Measurements from ENCODE around the gene GNG11. TPM values are rescaled to one million over a fixed set of nuclear protein-coding genes. Genes with fewer than 3 reads are reported as not detected.

The GNG11 gene
- total and polyA plus RNA-seq, 5 donors from 2014 or later = 3.1 TPM; not detected in 4

- peaks cover 0 to 4% (median 0%) of the 10 kb centered on the region in 7 donors for H3K9me3 Mint-ChIP-seq
- H3K27me3 ChIP-seq (ENCODE audit: control insufficient read depth, insufficient read depth, low read length) = peaks cover 3% of the 10 kb centered on the region
- ATAC-seq (ENCODE audit: low read depth in 2 of 2) (no peak), DNase-seq (no peak)
- H3K36me3 Mint-ChIP-seq = no peaks in the 10 kb centered on the region
- H3K4me3 ChIP-seq (ENCODE audit: low read depth, low read length) = no peak overlapping the region
- H3K27ac ChIP-seq (ENCODE audit: insufficient read depth, low read length, poor library complexity, severe bottlenecking) = no peak overlapping the region
- H3K36me3 ChIP-seq (ENCODE audit: control insufficient read depth, insufficient read depth, low read length) = no peaks in the 10 kb centered on the region
- H3K27ac Mint-ChIP-seq = no peak overlapping the region
- H3K4me1 ChIP-seq (ENCODE audit: control insufficient read depth, insufficient read depth, low read length, poor library complexity, severe bottlenecking) = no peaks in the 10 kb centered on the region
- no peaks in the 10 kb centered on the region for H3K4me1 Mint-ChIP-seq
- H3K27me3 Mint-ChIP-seq = peaks cover 19% of the 10 kb centered on the region
- no peak overlapping the region for H3K4me3 Mint-ChIP-seq
- no peaks in the 10 kb centered on the region for H3K9me3 ChIP-seq (ENCODE audit: control insufficient read depth in 2 of 2, low read length in 2 of 2)
Measured at GRCh38 chr7:93884541-93884940, 37.0 kb upstream of the GNG11 start.

DNA sequence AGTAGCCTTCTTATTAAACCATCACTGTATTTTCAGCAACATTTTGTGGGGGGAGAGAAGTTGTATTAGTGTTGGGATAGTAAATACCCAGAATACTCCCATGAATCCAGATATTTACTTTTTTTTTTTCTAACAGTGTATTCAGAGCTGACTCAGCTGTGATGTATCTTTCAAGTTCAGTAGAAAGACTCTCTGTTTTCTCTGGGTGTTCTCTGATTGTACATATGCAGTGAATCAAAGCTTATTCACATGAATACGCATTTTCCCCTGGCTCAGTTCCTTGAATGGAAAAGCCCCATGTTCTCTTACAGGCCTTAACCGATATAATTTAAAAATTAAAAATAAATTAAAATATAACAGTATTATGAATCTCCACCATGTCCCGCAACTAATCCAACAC, 32.3 kb upstream of the GNG11 start:
- Histone ChIP-seq H3K27ac (ENCODE audit: insufficient read depth, low read length, poor library complexity, severe bottlenecking) (no peak overlapping the region), H3K36me3 (ENCODE audit: control insufficient read depth, insufficient read depth, low read length) (no peaks in the 10 kb centered on the region), H3K9me3 (ENCODE audit: control insufficient read depth in 2 of 2, low read length in 2 of 2) (no peaks in the 10 kb centered on the region), H3K4me3 (ENCODE audit: low read depth, low read length) (no peak overlapping the region), H3K27me3 (ENCODE audit: control insufficient read depth, insufficient read depth, low read length) (peaks cover 3% of the 10 kb centered on the region), H3K4me1 (ENCODE audit: control insufficient read depth, insufficient read depth, low read length, poor library complexity, severe bottlenecking) (no peaks in the 10 kb centered on the region)
- H3K4me3 Mint-ChIP-seq = no peak overlapping the region
- H3K27ac Mint-ChIP-seq = no peak overlapping the region
- no peaks in the 10 kb centered on the region for H3K36me3 Mint-ChIP-seq
- peaks cover 0 to 6% (median 2%) of the 10 kb centered on the region in 4 donors for H3K4me1 Mint-ChIP-seq
- peaks cover 0 to 7% (median 0%) of the 10 kb centered on the region in 7 donors for H3K9me3 Mint-ChIP-seq
- peaks cover 50% of the 10 kb centered on the region for H3K27me3 Mint-ChIP-seq
- DNase-seq = no peak
- no peak for ATAC-seq (ENCODE audit: low read depth in 2 of 2)

DNA sequence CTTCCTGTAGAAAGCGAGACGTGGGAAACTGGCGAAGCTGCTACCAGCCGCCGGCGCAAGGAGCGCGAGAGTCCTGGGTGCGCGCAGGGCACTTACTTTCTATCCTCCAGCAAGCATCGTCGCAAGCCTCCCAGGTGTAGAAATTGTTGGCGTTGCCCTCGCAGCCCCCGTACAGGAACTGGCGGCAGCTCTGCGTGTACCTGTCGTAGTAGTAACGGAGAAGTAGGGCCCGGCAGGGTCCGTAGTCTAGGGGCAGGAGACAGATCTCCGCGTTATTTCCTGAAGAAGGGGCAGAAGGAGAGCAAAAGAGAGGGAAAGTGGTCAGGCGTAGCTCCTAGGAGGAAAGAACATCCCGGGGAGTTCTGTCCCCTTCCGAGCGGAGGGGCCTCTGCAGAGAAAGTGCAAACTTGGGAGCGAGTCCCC, 31.5 kb upstream of the GNG11 start:
- H3K27ac Mint-ChIP-seq = no peak overlapping the region
- H3K4me1 Mint-ChIP-seq = peaks cover 0 to 6% (median 2%) of the 10 kb centered on the region in 4 donors
- H3K4me3 Mint-ChIP-seq = peak overlapping the region in 2 of 4 donors; percentile 26 to 51

DNA sequence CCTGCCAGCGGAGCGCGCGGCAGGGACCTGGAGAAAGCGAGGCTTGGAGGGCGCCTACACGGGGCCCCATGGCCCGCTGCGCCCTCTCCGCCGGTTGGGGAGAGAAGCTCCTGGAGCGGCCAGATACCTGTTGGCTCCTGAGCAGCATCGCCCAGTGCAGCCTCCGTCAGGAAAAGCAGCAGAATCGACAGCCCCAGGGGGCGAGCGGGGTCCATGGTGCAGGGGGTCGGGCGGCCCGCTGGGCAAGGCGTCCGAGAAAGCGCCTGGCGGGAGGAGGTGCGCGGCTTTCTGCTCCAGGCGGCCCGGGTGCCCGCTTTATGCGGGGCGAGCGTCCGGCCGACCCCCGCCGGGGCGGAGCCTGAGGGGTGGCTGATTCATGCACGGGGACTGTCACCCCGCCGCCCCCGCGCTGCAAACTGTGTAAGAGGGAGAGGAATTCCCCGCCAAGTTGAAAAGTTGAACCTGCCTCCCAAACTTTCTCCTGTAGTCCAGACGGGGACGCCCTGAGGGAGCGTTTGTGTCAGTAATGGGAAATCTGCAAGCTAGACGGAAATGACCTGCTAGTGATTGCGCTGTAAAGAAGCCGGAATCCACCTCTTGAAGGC, 31.0 kb upstream of the GNG11 start, which contains the start of gene TFPI2:
Gene TFPI2 (minus strand): TSS at position 290 of the 605 bp plus-strand sequence. CDS start 75 bp downstream, at position 215.
- no peak within 1 kb of the TSS for H3K4me3 ChIP-seq (ENCODE audit: low read depth, low read length)
- H3K27me3 ChIP-seq (ENCODE audit: control insufficient read depth, insufficient read depth, low read length) = peaks cover 3% of the 10 kb centered on the region
- Mint-ChIP-seq H3K27ac (no peak within 1 kb of the TSS), H3K4me1 (peaks cover 0 to 6% (median 2%) of the 10 kb centered on the region in 4 donors), H3K36me3 (no peaks in the 10 kb centered on the region), H3K9me3 (peaks cover 0 to 7% (median 0%) of the 10 kb centered on the region in 7 donors), H3K4me3 (peak within 1 kb of the TSS in 2 of 4 donors; percentile 26 to 51), H3K27me3 (peaks cover 50% of the 10 kb centered on the region)
- no peaks in the 10 kb centered on the region for H3K4me1 ChIP-seq (ENCODE audit: control insufficient read depth, insufficient read depth, low read length, poor library complexity, severe bottlenecking)
- H3K36me3 ChIP-seq (ENCODE audit: control insufficient read depth, insufficient read depth, low read length) = no peaks in the 10 kb centered on the region
- DNase-seq = no peak
- no peak for ATAC-seq (ENCODE audit: low read depth in 2 of 2)
- no peaks in the 10 kb centered on the region for H3K9me3 ChIP-seq (ENCODE audit: control insufficient read depth in 2 of 2, low read length in 2 of 2)
- H3K27ac ChIP-seq (ENCODE audit: insufficient read depth, low read length, poor library complexity, severe bottlenecking) = no peak within 1 kb of the TSS

More for the DNA sequence above, 31.5 kb upstream of the GNG11 start:
- ATAC-seq (ENCODE audit: low read depth in 2 of 2) (no peak), DNase-seq (no peak)
- Histone ChIP-seq H3K4me1 (ENCODE audit: control insufficient read depth, insufficient read depth, low read length, poor library complexity, severe bottlenecking) (no peaks in the 10 kb centered on the region), H3K9me3 (ENCODE audit: control insufficient read depth in 2 of 2, low read length in 2 of 2) (no peaks in the 10 kb centered on the region), H3K27me3 (ENCODE audit: control insufficient read depth, insufficient read depth, low read length) (peaks cover 3% of the 10 kb centered on the region), H3K36me3 (ENCODE audit: control insufficient read depth, insufficient read depth, low read length) (no peaks in the 10 kb centered on the region), H3K4me3 (ENCODE audit: low read depth, low read length) (no peak overlapping the region), H3K27ac (ENCODE audit: insufficient read depth, low read length, poor library complexity, severe bottlenecking) (no peak overlapping the region)
- H3K9me3 Mint-ChIP-seq = peaks cover 0 to 7% (median 0%) of the 10 kb centered on the region in 7 donors
- H3K36me3 Mint-ChIP-seq = no peaks in the 10 kb centered on the region
- H3K27me3 Mint-ChIP-seq = peaks cover 50% of the 10 kb centered on the region

DNA sequence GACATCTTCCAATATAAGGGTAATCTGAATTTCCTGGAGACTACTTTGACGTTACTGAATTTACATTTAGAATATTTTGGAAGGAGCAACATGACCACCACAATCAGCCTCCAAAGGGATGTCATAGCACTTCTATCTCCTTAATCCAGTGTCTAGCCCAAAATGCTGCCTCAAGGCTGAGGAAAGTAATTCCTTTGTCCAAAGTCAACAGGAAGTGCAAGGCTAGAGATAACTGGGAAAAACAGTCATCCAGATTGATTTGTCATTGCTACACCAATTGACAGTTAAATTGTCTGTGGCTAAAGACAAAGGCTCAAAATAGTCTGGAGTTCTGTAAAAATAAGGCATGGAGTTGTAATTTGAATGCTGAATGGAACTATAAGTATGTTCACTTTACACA, 27.1 kb upstream of the GNG11 start:
- no peaks in the 10 kb centered on the region for H3K27me3 ChIP-seq (ENCODE audit: control insufficient read depth, insufficient read depth, low read length)
- no peaks in the 10 kb centered on the region for H3K9me3 ChIP-seq (ENCODE audit: control insufficient read depth in 2 of 2, low read length in 2 of 2)
- ATAC-seq (ENCODE audit: low read depth in 2 of 2) (no peak), DNase-seq (no peak)
- Mint-ChIP-seq H3K4me3 (no peak overlapping the region), H3K4me1 (peaks cover 0 to 6% (median 2%) of the 10 kb centered on the region in 4 donors), H3K27me3 (peaks cover 42% of the 10 kb centered on the region), H3K27ac (no peak overlapping the region), H3K9me3 (peaks cover 0 to 5% (median 0%) of the 10 kb centered on the region in 7 donors), H3K36me3 (no peaks in the 10 kb centered on the region)
- H3K27ac ChIP-seq (ENCODE audit: insufficient read depth, low read length, poor library complexity, severe bottlenecking) = no peak overlapping the region
- no peaks in the 10 kb centered on the region for H3K4me1 ChIP-seq (ENCODE audit: control insufficient read depth, insufficient read depth, low read length, poor library complexity, severe bottlenecking)
- H3K36me3 ChIP-seq (ENCODE audit: control insufficient read depth, insufficient read depth, low read length) = no peaks in the 10 kb centered on the region
- H3K4me3 ChIP-seq (ENCODE audit: low read depth, low read length) = no peak overlapping the region

- Histone ChIP-seq H3K27me3 (ENCODE audit: control insufficient read depth, insufficient read depth, low read length) (no peaks in the 10 kb centered on the region), H3K4me1 (ENCODE audit: control insufficient read depth, insufficient read depth, low read length, poor library complexity, severe bottlenecking) (no peaks in the 10 kb centered on the region), H3K9me3 (ENCODE audit: control insufficient read depth in 2 of 2, low read length in 2 of 2) (no peaks in the 10 kb centered on the region), H3K36me3 (ENCODE audit: control insufficient read depth, insufficient read depth, low read length) (no peaks in the 10 kb centered on the region), H3K4me3 (ENCODE audit: low read depth, low read length) (no peak overlapping the region), H3K27ac (ENCODE audit: insufficient read depth, low read length, poor library complexity, severe bottlenecking) (no peak overlapping the region)
- H3K9me3 Mint-ChIP-seq = peaks cover 0 to 5% (median 0%) of the 10 kb centered on the region in 7 donors
- H3K27ac Mint-ChIP-seq = no peak overlapping the region
- DNase-seq (no peak), ATAC-seq (ENCODE audit: low read depth in 2 of 2) (no peak)
- no peaks in the 10 kb centered on the region for H3K36me3 Mint-ChIP-seq
- H3K4me1 Mint-ChIP-seq = peaks cover 0 to 2% (median under 1%) of the 10 kb centered on the region in 4 donors
- H3K27me3 Mint-ChIP-seq = peaks cover 35% of the 10 kb centered on the region
- H3K4me3 Mint-ChIP-seq = no peak overlapping the region
Measured at GRCh38 chr7:93894966-93895640, 26.4 kb upstream of the GNG11 start.

GRCh38 chr7:93895859-93896600, 25.5 kb upstream of the GNG11 start:
- Histone ChIP-seq H3K27me3 (ENCODE audit: control insufficient read depth, insufficient read depth, low read length) (no peaks in the 10 kb centered on the region), H3K36me3 (ENCODE audit: control insufficient read depth, insufficient read depth, low read length) (no peaks in the 10 kb centered on the region), H3K27ac (ENCODE audit: insufficient read depth, low read length, poor library complexity, severe bottlenecking) (no peak overlapping the region), H3K4me3 (ENCODE audit: low read depth, low read length) (no peak overlapping the region), H3K9me3 (ENCODE audit: control insufficient read depth in 2 of 2, low read length in 2 of 2) (no peaks in the 10 kb centered on the region), H3K4me1 (ENCODE audit: control insufficient read depth, insufficient read depth, low read length, poor library complexity, severe bottlenecking) (no peaks in the 10 kb centered on the region)
- Mint-ChIP-seq H3K9me3 (peaks cover 0 to 3% (median 0%) of the 10 kb centered on the region in 7 donors), H3K4me1 (no peaks in the 10 kb centered on the region), H3K4me3 (no peak overlapping the region), H3K36me3 (no peaks in the 10 kb centered on the region), H3K27ac (no peak overlapping the region), H3K27me3 (peaks cover 30% of the 10 kb centered on the region)
- DNase-seq (no peak), ATAC-seq (ENCODE audit: low read depth in 2 of 2) (no peak)

Data from CD4-positive, CD25-positive, alpha-beta regulatory T cell (primary cell).